C4-2B (cell line): ENCODE results near the gene WDR12.

ENCODE experiments used
- ZFX ChIP-seq: fragments of 450-650 bp; IDR thresholded peaks from 2 replicates; pipeline ENCODE4 v1.6.1; 2017
- TF ChIP-seq, protein P1 (sequence below): fragments of 450-650 bp; conservative IDR thresholded peaks from 2 replicates; pipeline ENCODE4 v1.5.1; 2017; ENCODE audit warnings: mild to moderate bottlenecking

DNA sequence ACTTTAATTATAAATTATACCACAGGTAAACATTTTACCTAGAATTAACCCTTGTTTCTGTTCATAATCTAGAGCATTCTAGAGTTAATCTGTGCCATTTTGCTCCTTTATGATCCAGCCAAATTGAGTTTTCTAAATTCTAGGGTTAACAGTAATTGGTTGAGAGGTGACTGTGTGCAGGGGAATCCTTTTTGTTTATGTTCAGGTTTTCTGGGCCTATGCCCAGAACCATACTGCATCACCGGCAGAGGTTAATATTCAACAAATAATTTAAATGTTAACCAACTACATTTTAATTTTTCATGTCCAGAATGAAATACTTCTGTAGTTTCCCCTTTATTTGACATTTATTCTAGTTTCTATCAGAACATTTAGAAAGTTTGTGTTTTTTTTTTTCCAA lies 32.9 kb upstream of the WDR12 start:
- TF ChIP-seq, protein P1, sequence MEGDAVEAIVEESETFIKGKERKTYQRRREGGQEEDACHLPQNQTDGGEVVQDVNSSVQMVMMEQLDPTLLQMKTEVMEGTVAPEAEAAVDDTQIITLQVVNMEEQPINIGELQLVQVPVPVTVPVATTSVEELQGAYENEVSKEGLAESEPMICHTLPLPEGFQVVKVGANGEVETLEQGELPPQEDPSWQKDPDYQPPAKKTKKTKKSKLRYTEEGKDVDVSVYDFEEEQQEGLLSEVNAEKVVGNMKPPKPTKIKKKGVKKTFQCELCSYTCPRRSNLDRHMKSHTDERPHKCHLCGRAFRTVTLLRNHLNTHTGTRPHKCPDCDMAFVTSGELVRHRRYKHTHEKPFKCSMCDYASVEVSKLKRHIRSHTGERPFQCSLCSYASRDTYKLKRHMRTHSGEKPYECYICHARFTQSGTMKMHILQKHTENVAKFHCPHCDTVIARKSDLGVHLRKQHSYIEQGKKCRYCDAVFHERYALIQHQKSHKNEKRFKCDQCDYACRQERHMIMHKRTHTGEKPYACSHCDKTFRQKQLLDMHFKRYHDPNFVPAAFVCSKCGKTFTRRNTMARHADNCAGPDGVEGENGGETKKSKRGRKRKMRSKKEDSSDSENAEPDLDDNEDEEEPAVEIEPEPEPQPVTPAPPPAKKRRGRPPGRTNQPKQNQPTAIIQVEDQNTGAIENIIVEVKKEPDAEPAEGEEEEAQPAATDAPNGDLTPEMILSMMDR, result no peak
- no peak for TF ChIP-seq ZFX
